ENCODE measurements around the gene ZEB2.
A peak's percentile ranks its signal among the peaks of the same experiment; 100 is the strongest.

Gene ZEB2

DNA sequence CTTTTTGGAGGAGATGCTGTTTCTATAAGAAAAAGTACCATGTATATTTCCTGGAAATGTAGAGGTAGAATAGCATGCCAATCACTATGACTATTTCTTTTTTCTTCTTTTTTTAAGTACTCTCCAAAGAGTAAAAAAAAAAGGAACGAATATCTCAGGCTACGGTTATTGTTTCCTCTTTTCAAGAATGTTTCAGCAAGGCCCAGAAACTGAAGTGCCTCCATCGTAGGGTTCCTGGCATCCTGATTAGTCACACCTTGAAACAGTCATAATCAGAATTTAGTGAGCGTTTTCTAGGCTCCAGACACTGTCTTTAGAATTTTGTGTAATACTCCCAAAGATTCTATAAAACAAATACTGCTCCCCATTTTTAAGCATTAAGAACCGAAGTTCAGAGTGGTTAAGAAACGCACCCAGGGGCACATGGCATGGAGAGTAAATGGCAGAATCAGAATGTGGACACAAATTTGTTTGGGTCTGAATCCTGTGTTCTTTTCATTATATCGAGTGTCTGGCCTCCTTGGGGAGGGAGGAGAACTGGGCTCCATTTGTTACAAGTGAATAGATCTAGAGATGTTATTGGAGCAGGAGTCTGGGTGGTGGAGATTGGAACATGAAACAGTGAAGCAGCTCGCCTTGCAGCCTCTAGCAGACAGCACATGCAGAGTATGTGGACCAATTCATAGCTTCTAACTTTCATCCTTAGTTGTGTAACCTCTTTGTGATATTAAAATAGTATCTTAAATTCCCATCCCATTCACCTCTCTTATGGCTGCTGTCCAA is 26.7 kb downstream of the ZEB2 start:
- DNase-seq = no peak

DNA sequence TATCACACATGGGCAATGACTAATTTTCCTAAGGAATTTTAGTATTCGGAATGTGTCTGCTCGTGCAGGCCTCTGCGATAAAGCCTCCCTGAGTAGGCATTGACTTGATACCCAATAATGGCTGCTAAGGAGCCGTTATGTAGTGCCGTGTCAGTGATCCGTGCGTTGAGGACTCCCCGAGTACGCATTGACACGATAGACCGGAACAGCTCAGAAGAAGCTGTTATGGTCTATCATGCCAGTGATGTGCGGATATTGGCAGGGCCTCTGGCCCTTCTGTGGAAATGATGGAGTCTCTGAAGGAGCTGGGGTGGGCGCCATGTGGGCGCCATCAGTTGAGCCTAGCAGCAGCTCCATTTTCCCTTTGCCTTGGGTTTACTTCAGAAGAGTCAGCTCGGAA is 29.1 kb downstream of the ZEB2 start:
- DNase-seq = no peak

GRCh38 chr2:144490017-144490416 is 29.9 kb downstream of the ZEB2 start:
- DNase-seq = no peak

DNA sequence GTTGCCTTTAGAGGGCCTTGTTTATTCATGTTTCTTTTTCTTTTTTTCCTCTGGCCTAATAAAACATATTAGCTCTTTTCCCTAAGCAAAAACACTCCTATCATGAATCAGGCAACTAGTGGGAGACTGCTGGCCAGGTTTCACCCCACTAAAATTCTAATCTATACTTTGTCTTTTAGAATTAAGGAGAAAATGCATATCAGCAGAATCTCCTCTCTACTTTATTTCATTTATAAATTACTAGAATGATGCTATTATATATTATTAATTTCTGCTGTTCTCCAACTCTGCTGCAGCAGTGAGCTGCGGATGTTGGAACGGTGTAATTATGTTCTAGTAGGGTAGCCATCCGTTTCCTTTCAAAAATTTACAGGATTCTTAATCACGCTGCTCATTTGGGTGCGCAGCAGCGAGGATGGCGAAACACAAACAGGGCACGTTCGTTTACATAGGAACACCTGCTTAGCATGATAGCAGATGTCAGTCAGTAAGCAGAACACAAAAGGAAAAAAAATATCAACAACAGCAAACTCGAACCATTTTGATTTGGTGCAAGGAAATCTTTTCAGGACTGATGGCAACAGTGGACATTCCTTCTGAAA is 30.5 kb downstream of the ZEB2 start:
- DNase-seq = peak; percentile 11

DNA sequence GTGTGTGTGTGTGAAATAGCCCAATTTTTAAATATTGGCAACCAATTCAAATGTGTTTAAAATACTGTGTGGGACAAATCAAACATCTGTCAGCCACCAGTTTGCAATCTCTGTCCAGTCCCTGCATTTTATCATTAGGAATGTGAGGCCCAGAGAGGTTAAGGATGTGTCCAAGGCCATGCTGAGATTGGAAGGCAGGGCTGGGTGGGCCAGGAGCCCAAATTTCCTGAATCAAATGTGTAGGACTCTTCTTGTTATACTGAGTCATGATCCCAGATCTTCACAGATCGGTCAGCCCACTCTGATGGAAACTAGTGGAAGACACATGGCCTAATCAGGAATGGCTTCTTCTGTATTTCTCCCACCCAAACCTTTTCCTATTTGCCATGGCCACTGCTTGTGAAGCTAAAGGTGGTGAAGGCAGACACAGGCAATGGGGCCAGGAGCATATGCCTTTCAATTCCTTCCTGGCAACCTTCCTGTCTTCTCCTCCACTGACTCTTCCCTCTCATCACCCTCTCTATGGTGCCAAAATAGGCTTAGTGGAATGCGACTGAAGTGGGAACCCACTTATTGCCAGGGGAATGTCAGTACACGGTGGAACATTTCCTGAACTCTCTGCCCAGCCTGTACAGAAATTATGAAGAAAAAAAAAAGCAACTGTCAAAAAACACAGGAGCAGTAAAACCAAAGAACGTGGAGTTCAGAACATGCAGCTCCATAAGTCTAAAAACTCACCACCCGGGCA is 35.5 kb downstream of the ZEB2 start:
- DNase-seq = no peak

DNA sequence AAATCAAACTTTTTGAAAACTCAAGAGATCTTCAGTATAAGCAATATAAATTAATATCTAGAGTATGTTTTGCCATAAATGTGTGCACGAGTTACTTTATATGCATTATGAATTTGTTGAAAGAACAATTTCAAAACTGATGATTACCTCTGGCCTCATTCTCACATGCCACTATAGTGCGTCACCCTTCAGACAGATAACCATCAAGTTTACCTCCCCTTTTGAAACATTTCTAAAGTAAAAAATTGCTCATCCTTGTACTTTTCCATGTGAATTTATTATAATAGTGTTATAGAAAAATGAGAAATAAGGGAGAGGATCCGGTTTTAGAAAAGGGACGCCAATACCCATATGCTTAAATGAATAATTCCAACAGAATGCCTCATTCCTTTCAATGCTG is 38.3 kb downstream of the ZEB2 start:
- no peak for DNase-seq

DNA sequence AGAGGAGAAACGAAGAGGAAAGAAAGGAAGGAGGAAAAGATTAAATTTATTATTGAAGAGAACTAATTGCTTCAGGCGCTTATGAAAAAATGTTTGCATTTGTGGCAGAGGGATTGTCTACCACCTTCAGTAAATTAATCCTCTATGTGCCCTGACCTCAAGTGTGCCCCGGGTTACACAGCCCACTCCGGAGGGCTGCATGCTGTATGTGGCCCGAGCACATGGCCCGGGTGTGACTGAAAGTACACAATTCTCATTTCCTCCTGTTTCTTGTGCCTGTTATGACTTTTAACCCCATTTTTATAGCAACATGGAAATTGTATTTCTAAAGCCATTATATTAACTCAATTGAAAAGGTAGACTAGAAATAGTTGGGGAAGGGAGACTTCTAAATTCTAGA is 38.8 kb downstream of the ZEB2 start:
- DNase-seq = no peak

GRCh38 chr2:144480285-144480684 is 39.6 kb downstream of the ZEB2 start:
- DNase-seq = no peak

DNA sequence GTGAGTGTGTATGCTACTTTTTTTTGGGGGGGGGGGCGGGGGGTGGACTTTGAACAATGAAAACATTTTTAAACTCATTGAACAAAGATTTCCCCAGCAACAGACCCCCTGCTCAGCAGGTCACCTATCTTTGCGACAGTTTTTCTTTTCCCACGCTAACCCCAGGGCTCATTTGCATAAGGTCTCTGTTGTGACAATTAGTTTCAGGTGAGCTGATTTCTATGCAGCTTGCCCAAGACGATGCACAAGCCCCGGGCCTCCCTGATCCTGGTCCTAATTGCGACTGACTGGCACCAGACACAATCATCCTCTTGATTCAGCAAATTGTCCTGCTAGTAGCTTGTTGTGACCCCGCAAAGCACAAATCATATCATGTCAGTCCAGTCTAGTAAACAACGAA is 40.3 kb downstream of the ZEB2 start:
- no peak for DNase-seq

GRCh38 chr2:144479138-144479537 is 40.8 kb downstream of the ZEB2 start:
- no peak for DNase-seq

DNA sequence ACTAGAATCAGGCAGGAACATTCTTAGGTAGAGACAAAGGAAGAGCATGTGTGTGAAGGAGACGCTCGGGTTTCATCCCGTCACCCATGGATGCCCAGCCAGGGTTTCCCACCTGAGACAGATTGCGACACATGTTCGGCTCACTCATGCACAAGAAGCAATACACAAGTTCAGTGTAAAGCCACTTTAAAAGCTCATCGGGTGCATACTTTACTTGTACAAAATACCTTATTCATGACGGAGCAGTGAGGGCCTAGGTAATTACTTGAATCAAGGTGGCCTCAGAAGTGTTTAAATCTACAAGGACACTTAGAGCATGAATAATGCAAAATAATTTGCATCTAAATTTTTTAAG is 42.0 kb downstream of the ZEB2 start:
- no peak for DNase-seq

- no peak for DNase-seq
Measured at GRCh38 chr2:144477281-144477956, 42.5 kb downstream of the ZEB2 start.

GRCh38 chr2:144476682-144477081 is 43.2 kb downstream of the ZEB2 start:
- DNase-seq = no peak

DNA sequence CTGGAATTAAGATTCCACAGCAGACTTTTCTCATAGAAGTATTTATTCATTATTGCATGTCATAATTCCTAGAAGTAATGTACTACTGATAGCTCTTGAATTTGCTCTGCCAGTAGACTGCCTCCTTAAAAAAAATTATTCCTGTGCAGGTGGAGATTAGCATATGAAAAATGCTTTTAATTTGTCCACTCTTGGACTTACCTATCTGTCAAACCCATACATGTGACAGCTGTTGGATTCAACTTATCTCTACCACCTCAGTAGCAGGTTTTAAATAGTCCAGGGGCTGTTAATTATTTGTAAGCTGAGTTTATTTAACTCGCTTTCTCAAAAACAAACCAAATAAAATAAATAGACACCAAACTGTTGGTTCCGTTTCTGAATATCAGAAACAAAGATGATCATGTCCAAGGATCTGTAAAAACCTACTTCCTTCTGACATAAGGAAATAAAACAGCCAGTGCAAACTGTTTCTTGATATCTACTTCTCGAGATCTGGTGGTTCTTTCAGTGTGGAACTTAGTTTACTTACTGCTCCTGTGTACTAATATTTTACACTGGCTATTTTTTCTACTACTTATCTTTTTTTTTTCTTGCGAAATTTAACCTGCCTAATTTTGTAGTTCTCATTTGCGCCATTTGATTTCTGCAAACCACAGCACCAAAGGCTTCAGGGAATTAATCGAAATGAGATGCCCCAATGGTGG is 44.2 kb downstream of the ZEB2 start:
- no peak for DNase-seq

DNA sequence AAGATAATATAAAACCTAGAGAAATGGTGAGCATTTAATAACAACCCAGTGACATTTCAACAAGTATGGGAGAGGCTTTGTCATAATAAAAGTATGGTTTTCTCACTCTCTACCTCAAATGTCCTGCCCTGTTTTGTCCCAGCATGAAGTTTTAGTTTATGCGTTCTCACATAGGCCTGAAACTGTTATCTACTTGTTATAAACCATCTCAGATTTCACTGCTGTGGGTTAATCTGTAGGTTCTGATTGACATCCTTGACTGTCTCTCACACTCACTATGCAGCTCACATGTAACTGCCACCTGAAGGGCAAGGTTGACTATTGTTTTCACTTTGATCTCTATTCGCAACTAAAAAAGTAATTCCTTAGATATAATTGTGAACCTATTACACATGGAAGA is 44.9 kb downstream of the ZEB2 start:
- DNase-seq = no peak

- DNase-seq = no peak
Measured at GRCh38 chr2:144474017-144474416, 45.9 kb downstream of the ZEB2 start.

- DNase-seq = no peak
Measured at GRCh38 chr2:144472911-144473310, 47.0 kb downstream of the ZEB2 start.

- no peak for DNase-seq
Measured at GRCh38 chr2:144472046-144472412, 47.9 kb downstream of the ZEB2 start.

GRCh38 chr2:144471305-144472045 is 48.4 kb downstream of the ZEB2 start:
- DNase-seq = no peak

- DNase-seq = no peak
Measured at GRCh38 chr2:144470816-144471215, 49.1 kb downstream of the ZEB2 start.

GRCh38 chr2:144470334-144470733 is 49.6 kb downstream of the ZEB2 start:
- DNase-seq = no peak

DNA sequence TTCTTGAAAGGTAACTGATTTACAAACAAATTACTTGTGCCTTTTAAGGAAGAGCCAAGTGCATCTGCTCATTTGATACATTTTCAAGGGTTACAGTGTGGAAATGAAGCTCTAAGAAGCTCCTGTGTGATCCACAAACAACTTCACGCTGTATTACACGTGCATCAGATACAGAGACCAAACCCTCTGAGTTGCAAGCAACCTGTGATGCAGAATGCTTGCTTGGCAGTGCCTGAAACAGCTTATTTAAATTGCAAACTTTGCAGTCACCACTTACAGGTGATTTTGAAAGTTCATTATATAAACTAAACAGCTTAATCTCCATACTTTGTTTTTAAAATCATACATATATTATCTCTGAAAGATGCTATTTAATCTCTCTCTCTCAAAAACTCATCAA is 50.1 kb downstream of the ZEB2 start:
- no peak for DNase-seq

Measured in NCI-H510A (cell line).